Stomach (tissue), 9 donors: ENCODE data around the gene TTC33. TPM values are rescaled to one million over a fixed set of nuclear protein-coding genes. Genes with fewer than 3 reads are reported as not detected.

Source experiments
- DNase-seq, 2 donors: peaks; one replicate each; pipeline versions ENCODE4 v3.0.0 to v3.0.0-alpha.2; 2013 to 2019
- H3K27ac ChIP-seq, 5 donors: fragments of 200-600 bp in 4 of 5; sonication (generic) in 4 of 5; one replicate each; pipeline ENCODE4 v1.5.1; 2013 to 2019; ENCODE audit warnings: mild to moderate bottlenecking in 1 of 5, moderate library complexity in 1 of 5
- H3K27me3 ChIP-seq, 3 donors: fragments of 200-600 bp; sonication (generic); one replicate each; pipeline ENCODE4 v1.5.1; 2017 to 2019; ENCODE audit warnings: mixed run types in 1 of 3
- H3K36me3 ChIP-seq, 4 donors: fragments of 200-600 bp; sonication (generic); 1 replicate in 3 of 4; 2 replicates in 1 of 4; pipeline ENCODE4 v1.5.1; 2016 to 2019
- H3K4me1 ChIP-seq, 4 donors: fragments of 200-600 bp; sonication (generic); one replicate each; pipeline ENCODE4 v1.5.1; 2016 to 2019
- H3K4me3 ChIP-seq, 4 donors: fragments of 200-600 bp; sonication (generic) in 3 of 4; one replicate each; pipeline ENCODE4 v1.5.1; 2016 to 2019; ENCODE audit warnings: mild to moderate bottlenecking in 1 of 4
- H3K9me3 ChIP-seq, 4 donors: fragments of 200-600 bp; sonication (generic); one replicate each; pipeline ENCODE4 v1.5.1; 2016 to 2019
- EP300 ChIP-seq: sonication (generic); formaldehyde crosslinking; IDR thresholded peaks from one replicate; pipeline ENCODE4 v1.6.1; 2017; ENCODE audit warnings: antibody characterized with exemption
- POLR2A ChIP-seq, 4 donors: fragments of 450-650 bp; IDR thresholded peaks; one replicate each; pipeline ENCODE4 v1.6.1; 2016; ENCODE audit warnings: antibody characterized with exemption in 4 of 4, control low read depth in 2 of 4, mild to moderate bottlenecking in 1 of 4, moderate library complexity in 1 of 4
- POLR2AphosphoS5 ChIP-seq, 3 donors: sonication (generic); formaldehyde crosslinking; IDR thresholded peaks; one replicate each; pipeline ENCODE4 v1.6.1; 2016; ENCODE audit warnings: antibody characterized with exemption in 3 of 3
- WGBS, 5 donors: extraction: QIAGEN DNeasy Blood & Tissue Kit in 3 of 5; methylation state at CpG; one replicate each; pipeline versions ENCODE4 v1.1.5 to v1.1.7; 2013 to 2018; 5-methylcytosine and 5-hydroxymethylcytosine counted together
- intact Hi-C: fragments of 100-400 bp; cut with DNase I; formaldehyde crosslinking; loops from one replicate; pipeline ENCODE4 v1.15.1; 2023; ENCODE audit warnings: low total_unique reads
- polyA plus RNA-seq, 3 donors: library from polyadenylated mRNA; stranded (reverse); fragments of 200-250 nt; gene quantifications; one replicate each; pipeline ENCODE4 v1.2.3, GENCODE V29; 2013
- total RNA-seq, 5 donors: library from RNA; depleted of rRNA; stranded (reverse); fragments of >200 nt; gene quantifications; one replicate each; pipeline versions ENCODE4 v1.1.0 to v1.2.3, GENCODE V29; 2014 to 2016
- TF ChIP-seq, protein P1 (sequence below), 7 experiments: fragments of 450-650 bp in 4 of 7; fragments of 200-600 bp in 3 of 7; sonication (generic) in 3 of 7; IDR thresholded peaks; one replicate each; pipeline ENCODE4 v1.5.1; 2016 to 2019; ENCODE audit warnings: antibody characterized with exemption in 7 of 7, control low read depth in 2 of 7, mild to moderate bottlenecking in 1 of 7
- donor health status: healthy with polysubstance abuse.
- donor health status: Bipolar disorder and iron deficiency.
- donor health status: healthy.

Gene TTC33
- total and polyA plus RNA-seq, 8 donors, result 0.29 to 41.5 (median 7.3) TPM

DNA sequence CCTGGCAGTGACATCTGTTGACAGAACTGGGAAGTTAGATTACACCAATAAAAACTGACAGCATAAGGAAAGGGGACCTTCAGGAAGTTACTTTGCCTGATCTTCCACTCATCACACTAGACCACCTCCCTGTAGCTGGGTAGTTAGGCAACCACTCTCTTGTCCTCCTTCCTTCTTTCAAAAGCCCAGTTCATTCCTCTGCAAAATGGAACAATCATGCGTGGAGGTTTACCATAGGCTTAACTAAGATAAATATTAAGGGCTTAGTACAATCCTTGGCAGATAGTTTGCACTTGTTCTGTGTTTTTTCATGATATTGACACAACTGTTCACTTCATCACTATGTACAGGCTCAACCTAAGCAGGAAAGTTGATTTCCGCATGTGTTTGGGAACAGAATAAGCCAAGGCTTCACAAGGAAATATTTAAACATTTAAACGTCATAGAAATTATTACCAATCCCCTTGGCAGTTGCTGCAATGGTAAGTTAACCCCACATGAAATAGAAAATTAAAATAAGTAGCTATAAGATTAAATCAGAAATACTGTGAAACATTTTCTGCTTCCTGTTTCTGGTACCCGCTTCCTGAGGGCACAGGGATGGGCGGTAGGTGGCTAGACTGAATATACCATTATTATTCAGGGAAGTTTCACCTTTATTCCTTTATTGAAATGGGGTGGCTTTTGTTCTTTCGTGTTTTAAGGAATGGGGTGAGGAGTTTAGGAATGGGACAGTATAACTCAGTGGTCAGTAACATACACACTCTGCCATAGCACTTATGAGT lies 86.0 kb downstream of the TTC33 start:
- no peaks in the 10 kb centered on the region for H3K36me3 ChIP-seq
- peak overlapping the region in 2 of 5 donors; percentile 40 to 55 for H3K27ac ChIP-seq
- DNase-seq, result no peak
- H3K27me3 ChIP-seq, result no peaks in the 10 kb centered on the region
- TF ChIP-seq POLR2AphosphoS5 (IDR thresholded peaks at IDR 0.05) (peak in 1 of 3 donors; percentile 44), EP300 (no peak)
- peaks cover 0 to 18% (median 8%) of the 10 kb centered on the region in 4 donors for H3K4me1 ChIP-seq
- 45 to 54% (median 53%) methylated on average over 6 of the region's 6 CpGs for WGBS, 5 donors
- intact Hi-C loops, result no loop called here
- H3K9me3 ChIP-seq, result no peaks in the 10 kb centered on the region
- no peak overlapping the region for H3K4me3 ChIP-seq

DNA sequence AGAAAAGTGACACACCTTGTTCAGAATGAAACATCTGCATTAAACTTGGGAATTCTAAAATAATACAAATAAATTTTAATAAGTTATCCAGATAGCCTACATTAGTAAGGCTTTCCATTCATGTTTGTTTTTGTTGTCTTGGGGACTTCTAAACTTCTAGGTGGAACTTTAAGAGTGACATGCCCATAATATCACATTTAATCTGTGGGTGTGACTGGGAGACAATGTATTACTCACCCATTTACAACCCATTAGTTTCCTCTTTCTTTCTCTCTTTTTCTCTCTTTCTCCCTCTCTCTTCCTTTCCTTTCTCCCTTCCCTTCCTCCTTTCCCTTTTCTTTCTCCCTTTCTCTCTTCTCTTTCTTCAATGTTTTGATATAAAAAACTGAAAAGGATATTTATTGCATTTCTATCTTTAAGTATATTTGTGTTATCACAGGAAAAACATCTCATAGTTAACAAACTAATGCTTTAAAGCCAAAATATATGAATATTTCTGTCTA lies 88.5 kb downstream of the TTC33 start:
- Histone ChIP-seq H3K4me3 (no peak overlapping the region), H3K27me3 (no peaks in the 10 kb centered on the region), H3K27ac (no peak overlapping the region), H3K36me3 (no peaks in the 10 kb centered on the region), H3K4me1 (peaks cover 0 to 16% (median 6%) of the 10 kb centered on the region in 4 donors), H3K9me3 (no peaks in the 10 kb centered on the region)
- DNase-seq, result no peak
- intact Hi-C loops, result no loop called here
- TF ChIP-seq EP300, result no peak
- TF ChIP-seq POLR2AphosphoS5 (IDR thresholded peaks at IDR 0.05), result no peak
- TF ChIP-seq, protein P1, sequence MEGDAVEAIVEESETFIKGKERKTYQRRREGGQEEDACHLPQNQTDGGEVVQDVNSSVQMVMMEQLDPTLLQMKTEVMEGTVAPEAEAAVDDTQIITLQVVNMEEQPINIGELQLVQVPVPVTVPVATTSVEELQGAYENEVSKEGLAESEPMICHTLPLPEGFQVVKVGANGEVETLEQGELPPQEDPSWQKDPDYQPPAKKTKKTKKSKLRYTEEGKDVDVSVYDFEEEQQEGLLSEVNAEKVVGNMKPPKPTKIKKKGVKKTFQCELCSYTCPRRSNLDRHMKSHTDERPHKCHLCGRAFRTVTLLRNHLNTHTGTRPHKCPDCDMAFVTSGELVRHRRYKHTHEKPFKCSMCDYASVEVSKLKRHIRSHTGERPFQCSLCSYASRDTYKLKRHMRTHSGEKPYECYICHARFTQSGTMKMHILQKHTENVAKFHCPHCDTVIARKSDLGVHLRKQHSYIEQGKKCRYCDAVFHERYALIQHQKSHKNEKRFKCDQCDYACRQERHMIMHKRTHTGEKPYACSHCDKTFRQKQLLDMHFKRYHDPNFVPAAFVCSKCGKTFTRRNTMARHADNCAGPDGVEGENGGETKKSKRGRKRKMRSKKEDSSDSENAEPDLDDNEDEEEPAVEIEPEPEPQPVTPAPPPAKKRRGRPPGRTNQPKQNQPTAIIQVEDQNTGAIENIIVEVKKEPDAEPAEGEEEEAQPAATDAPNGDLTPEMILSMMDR (IDR thresholded peaks at IDR 0.05), result no peak
- no peak for TF ChIP-seq POLR2A (IDR thresholded peaks at IDR 0.05)

DNA sequence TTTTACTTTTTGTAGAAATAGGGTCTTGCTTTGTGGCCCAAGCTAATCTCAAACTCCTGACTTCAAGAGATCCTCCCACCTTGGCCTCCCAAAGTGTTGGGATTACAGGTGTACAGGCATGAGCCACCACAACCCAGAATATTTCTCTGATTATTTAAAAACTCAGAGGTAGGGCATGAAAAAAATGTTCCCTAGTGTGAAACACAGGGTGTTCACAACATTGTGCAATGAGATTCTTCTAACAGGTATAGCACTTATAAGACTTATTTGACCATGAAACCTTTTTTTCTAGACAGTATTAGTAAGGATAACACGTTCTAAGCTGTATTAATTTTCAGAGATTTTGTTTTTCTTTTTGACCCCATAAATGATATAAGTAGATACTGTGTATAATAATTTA lies 89.1 kb downstream of the TTC33 start:
- Histone ChIP-seq H3K27me3 (no peaks in the 10 kb centered on the region), H3K4me3 (no peak overlapping the region), H3K36me3 (no peaks in the 10 kb centered on the region), H3K4me1 (peaks cover 0 to 16% (median 6%) of the 10 kb centered on the region in 4 donors), H3K27ac (no peak overlapping the region), H3K9me3 (no peaks in the 10 kb centered on the region)
- intact Hi-C loops, result no loop called here
- 83 to 92% (median 90%) methylated on average over 1 of the region's 1 CpG for WGBS, 5 donors
- no peak for DNase-seq
- no peak for TF ChIP-seq POLR2AphosphoS5 (IDR thresholded peaks at IDR 0.05)

DNA sequence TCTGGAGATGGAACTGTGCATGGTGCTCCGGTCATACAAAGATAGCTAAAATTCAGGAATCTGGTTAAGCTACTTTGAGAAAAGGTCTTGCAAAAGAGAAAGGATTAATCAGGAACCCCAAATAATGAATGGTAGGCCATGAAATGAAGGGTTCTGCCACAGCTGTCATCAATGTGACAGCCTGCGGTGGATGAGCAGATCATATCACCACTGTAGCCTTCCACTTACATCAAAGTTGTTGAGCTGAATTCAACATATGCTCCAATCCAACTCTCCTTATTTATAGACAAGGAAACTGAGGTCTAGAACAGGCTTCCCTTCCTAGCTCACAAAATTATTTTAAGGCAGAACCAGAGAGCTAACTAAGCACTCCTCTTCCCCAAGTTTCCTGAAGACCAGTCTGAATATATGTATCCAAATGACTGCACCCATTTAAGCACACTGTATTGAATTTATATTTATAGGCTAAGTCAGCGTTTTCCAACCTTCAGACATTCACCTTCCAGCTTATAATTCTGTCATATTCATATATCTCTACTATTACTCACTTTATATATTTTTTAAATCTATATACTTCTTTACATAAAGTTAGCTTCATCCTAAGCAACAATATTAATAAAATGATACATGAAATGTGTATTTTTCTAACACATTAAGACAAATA lies 90.0 kb downstream of the TTC33 start:
- Histone ChIP-seq H3K9me3 (no peaks in the 10 kb centered on the region), H3K27ac (no peak overlapping the region), H3K4me3 (no peak overlapping the region), H3K36me3 (no peaks in the 10 kb centered on the region), H3K27me3 (no peaks in the 10 kb centered on the region), H3K4me1 (peaks cover 0 to 16% (median 6%) of the 10 kb centered on the region in 4 donors)
- 69 to 90% (median 88%) methylated on average over 3 of the region's 3 CpGs for WGBS, 5 donors
- TF ChIP-seq POLR2A (IDR thresholded peaks at IDR 0.05), result no peak
- no peak for TF ChIP-seq POLR2AphosphoS5 (IDR thresholded peaks at IDR 0.05)
- no peak for TF ChIP-seq EP300
- TF ChIP-seq, protein P1 (IDR thresholded peaks at IDR 0.05), result no peak
- DNase-seq, result no peak
- intact Hi-C loops, result no loop called here

DNA sequence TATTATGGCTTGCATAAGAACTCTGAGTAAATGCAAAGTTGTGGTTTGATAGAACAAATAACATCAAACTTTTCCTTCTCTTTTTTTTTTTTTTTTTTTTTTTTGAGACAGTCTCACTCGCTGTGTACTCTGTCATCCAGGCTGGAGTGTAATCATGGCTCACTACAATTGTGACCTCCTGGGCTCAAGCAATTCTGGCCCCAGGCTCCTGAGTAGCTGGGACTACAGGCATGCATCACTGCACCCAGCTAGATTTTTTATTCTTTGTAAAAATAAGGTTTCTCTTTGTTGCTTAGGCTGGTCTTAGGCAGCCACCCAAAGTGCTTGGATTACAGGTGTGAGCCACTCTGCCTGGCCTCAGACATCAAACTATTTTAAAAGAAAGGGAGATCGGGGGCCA lies 95.0 kb downstream of the TTC33 start:
- H3K4me3 ChIP-seq, result no peak overlapping the region
- TF ChIP-seq POLR2A (IDR thresholded peaks at IDR 0.05) (no peak), POLR2AphosphoS5 (IDR thresholded peaks at IDR 0.05) (no peak), EP300 (no peak)
- TF ChIP-seq, protein P1 (IDR thresholded peaks at IDR 0.05), result no peak
- H3K36me3 ChIP-seq, result no peaks in the 10 kb centered on the region
- 72 to 87% (median 82%) methylated on average over 2 of the region's 2 CpGs for WGBS, 5 donors
- no peaks in the 10 kb centered on the region for H3K4me1 ChIP-seq
- no peaks in the 10 kb centered on the region for H3K27me3 ChIP-seq
- DNase-seq, result no peak
- no peaks in the 10 kb centered on the region for H3K9me3 ChIP-seq
- intact Hi-C loops, result no loop called here
- H3K27ac ChIP-seq, result no peak overlapping the region
